A673 (cell line): Measurements from ENCODE around the gene MYOC. TPM values are rescaled to one million over a fixed set of nuclear protein-coding genes. Genes with fewer than 3 reads are reported as not detected.

ENCODE experiments used
- BruUV-seq: library from RNA; stranded (reverse); fragments of 400-500 nt; replicated peaks from 2 replicates; lab custom pipeline; 2021; lab: Mats Ljungman, UMichigan
- CTCF ChIA-PET: fragments of 300-600 bp; sonication (Branson Sonifier 250); formaldehyde crosslinking; loops from one replicate; lab custom pipeline; 2022; ENCODE audit warnings: antibody characterized with exemption; lab: Charles Lee
- POLR2A ChIA-PET: fragments of 300-600 bp; sonication (Branson Sonifier 250); formaldehyde crosslinking; loops from one replicate; lab custom pipeline; 2022; ENCODE audit warnings: antibody characterized with exemption; ENCODE audit not compliant: low non-redundant PET; lab: Charles Lee
- DNase-seq: peaks from one replicate; pipeline ENCODE4 v3.0.0-alpha.2; 2015; ENCODE audit warnings: low spot score
- H3K27ac ChIP-seq: fragments of 200-600 bp; sonication (generic); 2 replicates; pipeline ENCODE4 v1.5.1; 2016; ENCODE audit warnings: mixed run types, low read depth, mild to moderate bottlenecking, mixed read lengths, antibody characterized with exemption, low read length; ENCODE audit not compliant: poor library complexity, severe bottlenecking
- H3K27me3 ChIP-seq: fragments of 200-600 bp; sonication (generic); replicated peaks from 2 replicates; pipeline ENCODE4 v1.6.1; 2017; ENCODE audit warnings: mixed run types, low read depth, mild to moderate bottlenecking, mixed read lengths, antibody characterized with exemption, low read length; ENCODE audit not compliant: insufficient read depth, poor library complexity
- H3K36me3 ChIP-seq: fragments of 200-600 bp; sonication (generic); 2 replicates; pipeline ENCODE4 v1.6.1; 2016; ENCODE audit warnings: mixed run types, mild to moderate bottlenecking, mixed read lengths, antibody characterized with exemption, low read length; ENCODE audit not compliant: insufficient read depth, poor library complexity, severe bottlenecking
- H3K4me1 ChIP-seq: fragments of 200-600 bp; sonication (generic); 2 replicates; pipeline ENCODE4 v1.6.1; 2017; ENCODE audit warnings: mixed run types, mild to moderate bottlenecking, mixed read lengths, antibody characterized with exemption, low read length; ENCODE audit not compliant: insufficient read depth, poor library complexity, severe bottlenecking
- H3K4me3 ChIP-seq: fragments of 200-600 bp; sonication (generic); 2 replicates; pipeline ENCODE4 v1.5.1; 2016; ENCODE audit warnings: low read depth, mixed run types, mild to moderate bottlenecking, mixed read lengths, low read length; ENCODE audit not compliant: poor library complexity, severe bottlenecking
- H3K9me3 ChIP-seq: fragments of 200-600 bp; sonication (generic); 2 replicates; pipeline ENCODE4 v1.6.1; 2016; ENCODE audit warnings: mixed run types, low read depth, mild to moderate bottlenecking, mixed read lengths, antibody characterized with exemption, low read length; ENCODE audit not compliant: poor library complexity, severe bottlenecking
- CTCF ChIP-seq: fragments of 300-800, 200-600 bp; sonication (generic); conservative IDR thresholded peaks from 2 replicates; pipeline ENCODE4 v1.5.1; 2017; ENCODE audit warnings: low read depth, mild to moderate bottlenecking, antibody characterized with exemption, low read length, moderate library complexity, mixed read lengths
- EZH2 ChIP-seq: fragments of 200-600 bp; sonication (generic); IDR thresholded peaks from 2 replicates; pipeline ENCODE4 v1.6.1; 2017; ENCODE audit warnings: borderline replicate concordance, low read depth, mild to moderate bottlenecking, mixed read lengths, antibody characterized with exemption, low read length; ENCODE audit not compliant: poor library complexity, severe bottlenecking
- intact Hi-C: fragments of 100-400 bp; cut with micrococcal nuclease; formaldehyde crosslinking; loops from one replicate; pipeline ENCODE4 v1.10.0; 2022; ENCODE audit not compliant: unreplicated experiment
- total RNA-seq: library from RNA; stranded (reverse); gene quantifications from 2 replicates; pipeline ENCODE4 v1.2.3, GENCODE V29; 2021

Gene MYOC
- total RNA-seq, 1 experiment from 2014 or later, result not detected

- no TSS peak for BruUV-seq
- Histone ChIP-seq H3K27me3 (no peaks in the 10 kb centered on the region), H3K36me3 (no peaks in the 10 kb centered on the region), H3K4me1 (no peaks in the 10 kb centered on the region), H3K9me3 (no peaks in the 10 kb centered on the region), H3K4me3 (no peak overlapping the region), H3K27ac (no peak overlapping the region)
- TF ChIP-seq CTCF (no peak), EZH2 (no peak)
- intact Hi-C loops, result no loop called here
- POLR2A ChIA-PET, result no interaction called here
- DNase-seq, result no peak
- CTCF ChIA-PET, result no interaction called here
These were observed 16.3 kb downstream of the MYOC start for GRCh38 chr1:171636141-171636540.

DNA sequence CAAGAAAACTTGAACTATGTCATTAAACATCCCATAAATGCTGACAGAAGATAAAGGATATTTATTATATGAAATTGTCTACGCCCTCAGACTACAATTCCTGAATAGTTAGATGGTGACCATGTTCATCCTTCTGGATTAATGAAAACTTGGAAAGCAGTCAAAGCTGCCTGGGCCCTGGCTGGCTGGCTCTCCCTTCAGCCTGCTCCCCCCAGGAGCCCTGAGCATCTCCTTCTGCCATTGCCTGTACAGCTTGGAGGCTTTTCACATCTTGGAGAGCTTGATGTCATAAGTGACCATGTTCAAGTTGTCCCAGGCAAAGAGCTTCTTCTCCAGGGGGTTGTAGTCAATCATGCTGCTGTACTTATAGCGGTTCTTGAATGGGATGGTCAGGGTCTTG is 16.8 kb downstream of the MYOC start:
- POLR2A ChIA-PET, result no interaction called here
- BruUV-seq, result no TSS peak
- intact Hi-C loops, result no loop called here
- no peak overlapping the region for H3K4me3 ChIP-seq
- DNase-seq, result no peak
- H3K27me3 ChIP-seq, result no peaks in the 10 kb centered on the region
- no peaks in the 10 kb centered on the region for H3K9me3 ChIP-seq
- no peaks in the 10 kb centered on the region for H3K4me1 ChIP-seq
- H3K27ac ChIP-seq, result no peak overlapping the region
- no peak for TF ChIP-seq EZH2
- TF ChIP-seq CTCF, result no peak
- H3K36me3 ChIP-seq, result no peaks in the 10 kb centered on the region
- CTCF ChIA-PET, result interaction anchor here (0.5 kb wide), 1 partner anchor 13 kb away, joined by 13 read pairs; no protein-coding TSS in a partner anchor

- H3K4me1 ChIP-seq, result no peaks in the 10 kb centered on the region
- no peak for DNase-seq
- H3K4me3 ChIP-seq, result no peak overlapping the region
- ChIA-PET CTCF (no interaction called here), POLR2A (no interaction called here)
- no peaks in the 10 kb centered on the region for H3K9me3 ChIP-seq
- no TSS peak for BruUV-seq
- TF ChIP-seq EZH2 (no peak), CTCF (no peak)
- H3K27ac ChIP-seq, result no peak overlapping the region
- no peaks in the 10 kb centered on the region for H3K36me3 ChIP-seq
- no peaks in the 10 kb centered on the region for H3K27me3 ChIP-seq
- intact Hi-C loops, result no loop called here
These were observed 24.3 kb downstream of the MYOC start for GRCh38 chr1:171628225-171628624.
